ENCODE data around the gene MIF.
A peak's percentile ranks its signal among the peaks of the same experiment; 100 is the strongest.
"Not testable (repeated sequence)": the region's sequence is repeated elsewhere in the genome, so short reads cannot be mapped to it uniquely, and the experiment has no call there.

Gene MIF

DNA sequence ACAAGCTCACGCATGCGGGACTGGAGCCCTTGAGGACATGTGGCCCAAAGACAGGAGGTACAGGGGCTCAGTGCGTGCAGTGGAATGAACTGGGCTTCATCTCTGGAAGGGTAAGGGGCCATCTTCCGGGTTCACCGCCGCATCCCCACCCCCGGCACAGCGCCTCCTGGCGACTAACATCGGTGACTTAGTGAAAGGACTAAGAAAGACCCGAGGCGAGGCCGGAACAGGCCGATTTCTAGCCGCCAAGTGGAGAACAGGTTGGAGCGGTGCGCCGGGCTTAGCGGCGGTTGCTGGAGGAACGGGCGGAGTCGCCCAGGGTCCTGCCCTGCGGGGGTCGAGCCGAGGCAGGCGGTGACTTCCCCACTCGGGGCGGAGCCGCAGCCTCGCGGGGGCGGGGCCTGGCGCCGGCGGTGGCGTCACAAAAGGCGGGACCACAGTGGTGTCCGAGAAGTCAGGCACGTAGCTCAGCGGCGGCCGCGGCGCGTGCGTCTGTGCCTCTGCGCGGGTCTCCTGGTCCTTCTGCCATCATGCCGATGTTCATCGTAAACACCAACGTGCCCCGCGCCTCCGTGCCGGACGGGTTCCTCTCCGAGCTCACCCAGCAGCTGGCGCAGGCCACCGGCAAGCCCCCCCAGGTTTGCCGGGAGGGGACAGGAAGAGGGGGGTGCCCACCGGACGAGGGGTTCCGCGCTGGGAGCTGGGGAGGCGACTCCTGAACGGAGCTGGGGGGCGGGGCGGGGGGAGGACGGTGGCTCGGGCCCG, at the start of gene MIF:
Gene MIF (plus strand): TSS at position 439 of the 765 bp plus-strand sequence. CDS start 92 bp downstream, at position 531.
- DNase-seq (ENCODE audit: low read depth in 2 of 2): peak; percentile 87 to 96

DNA sequence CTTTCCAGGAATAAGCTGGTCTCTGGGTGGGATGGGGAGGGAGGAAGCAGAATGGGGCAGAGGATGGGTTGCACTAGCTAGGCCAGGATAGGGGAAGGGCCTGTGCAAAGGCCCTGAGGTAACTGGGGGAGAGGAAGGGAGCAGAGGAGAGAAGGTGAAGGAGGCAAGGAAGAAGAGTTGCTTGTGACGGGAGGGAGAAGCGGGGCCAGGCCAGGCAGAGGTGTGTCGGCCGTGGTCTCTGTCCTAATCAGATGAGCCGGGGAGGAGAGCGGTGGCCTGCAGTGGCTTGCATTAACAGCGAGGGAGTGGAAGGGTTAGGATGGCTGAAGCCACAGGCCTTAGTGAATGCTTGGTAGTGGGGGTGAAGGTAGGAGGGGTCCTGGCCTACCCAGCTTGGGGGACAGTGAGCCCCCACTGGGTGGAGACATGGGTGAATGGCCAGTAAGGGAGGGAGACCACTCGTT, 49.4 kb upstream of the MIF start:
- no peak for DNase-seq (ENCODE audit: low read depth in 2 of 2)

DNA sequence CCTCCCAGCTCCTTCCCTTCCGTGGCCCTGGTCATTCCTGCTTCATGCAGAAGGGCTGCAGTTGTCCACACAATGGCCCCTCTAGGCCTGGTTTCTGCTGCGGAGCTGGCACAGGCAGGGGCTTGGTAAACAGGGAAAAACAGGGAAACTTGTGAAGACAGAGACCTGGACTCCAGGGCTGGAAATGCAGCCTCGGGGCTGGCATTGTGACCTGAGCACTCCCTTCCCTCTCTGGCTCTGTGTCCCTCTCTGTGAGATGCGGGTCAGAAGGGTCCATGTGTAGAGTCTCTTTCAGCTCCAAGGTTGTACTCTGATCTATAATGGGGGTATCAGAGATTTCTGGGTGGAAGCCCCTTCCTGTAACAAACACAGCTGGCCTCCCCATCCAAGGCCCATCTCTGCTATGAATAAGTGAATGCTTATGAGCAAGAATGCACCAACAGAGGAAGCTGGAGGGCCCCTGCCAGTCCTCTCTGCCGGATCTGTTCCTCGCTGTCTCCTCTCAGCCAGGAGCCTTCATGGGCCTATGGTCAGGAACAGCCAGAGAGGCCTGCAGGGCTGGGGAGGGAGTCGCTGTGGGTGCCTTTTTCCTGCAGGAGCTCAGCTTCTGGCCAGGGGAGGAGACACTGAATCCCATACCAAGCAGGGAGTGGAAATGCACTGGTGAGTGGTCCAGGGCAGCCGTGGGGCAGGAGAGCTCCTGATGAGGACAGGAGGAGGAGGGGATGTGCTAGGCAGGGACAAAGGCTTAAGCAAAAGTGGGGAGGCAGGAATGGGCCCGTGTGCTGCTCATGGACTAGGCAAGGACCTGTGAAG, 48.7 kb upstream of the MIF start:
- DNase-seq (ENCODE audit: low read depth in 2 of 2): no peak

DNA sequence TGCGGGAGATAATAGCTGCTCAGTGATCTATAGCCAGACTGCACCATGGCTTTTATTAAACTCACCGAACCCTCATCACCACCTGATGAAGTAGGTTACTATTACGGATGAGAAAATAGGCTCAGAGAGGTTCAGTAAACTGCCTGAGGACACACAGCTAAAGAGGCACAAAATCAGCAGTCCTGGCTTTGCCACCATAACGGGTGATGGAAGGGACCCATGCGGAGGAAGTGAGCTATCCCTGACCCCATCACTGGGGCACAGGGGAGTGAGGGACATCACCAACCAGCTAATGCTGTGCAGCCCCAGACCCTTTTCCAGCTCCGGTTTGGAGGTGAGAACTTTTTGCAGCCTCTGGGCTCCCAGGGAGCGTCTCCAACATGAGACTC, 48.1 kb upstream of the MIF start:
- no peak for DNase-seq (ENCODE audit: low read depth in 2 of 2)

DNA sequence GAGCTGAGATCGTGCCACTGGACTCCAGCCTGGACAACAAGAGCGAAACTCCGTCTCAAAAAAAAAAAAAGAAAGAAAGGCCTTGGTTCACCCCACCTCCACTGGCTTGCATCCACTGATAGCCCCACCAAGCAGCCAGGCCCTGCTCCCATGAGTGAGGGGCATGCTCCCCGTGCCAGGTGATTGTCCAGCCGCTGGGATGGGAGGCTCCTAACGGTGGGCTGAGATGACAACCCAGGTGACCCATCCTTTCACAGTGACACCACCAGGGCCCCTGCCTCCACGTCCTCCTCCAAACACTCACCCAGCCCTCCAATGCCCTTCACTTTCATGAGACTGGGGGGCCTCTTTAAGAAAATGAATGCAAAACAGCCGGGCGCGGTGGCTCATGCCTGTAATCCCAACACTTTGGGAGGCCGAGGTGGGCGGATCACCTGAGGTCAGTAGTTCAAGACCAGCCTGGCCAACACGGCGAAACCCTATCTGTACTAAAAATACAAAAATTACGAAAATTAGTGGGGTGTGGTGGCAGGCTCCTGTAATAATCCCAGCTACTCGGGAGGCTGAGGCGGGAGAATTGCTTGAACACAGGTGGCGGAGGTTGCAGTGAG, 46.8 kb upstream of the MIF start:
- no peak for DNase-seq (ENCODE audit: low read depth in 2 of 2)

DNA sequence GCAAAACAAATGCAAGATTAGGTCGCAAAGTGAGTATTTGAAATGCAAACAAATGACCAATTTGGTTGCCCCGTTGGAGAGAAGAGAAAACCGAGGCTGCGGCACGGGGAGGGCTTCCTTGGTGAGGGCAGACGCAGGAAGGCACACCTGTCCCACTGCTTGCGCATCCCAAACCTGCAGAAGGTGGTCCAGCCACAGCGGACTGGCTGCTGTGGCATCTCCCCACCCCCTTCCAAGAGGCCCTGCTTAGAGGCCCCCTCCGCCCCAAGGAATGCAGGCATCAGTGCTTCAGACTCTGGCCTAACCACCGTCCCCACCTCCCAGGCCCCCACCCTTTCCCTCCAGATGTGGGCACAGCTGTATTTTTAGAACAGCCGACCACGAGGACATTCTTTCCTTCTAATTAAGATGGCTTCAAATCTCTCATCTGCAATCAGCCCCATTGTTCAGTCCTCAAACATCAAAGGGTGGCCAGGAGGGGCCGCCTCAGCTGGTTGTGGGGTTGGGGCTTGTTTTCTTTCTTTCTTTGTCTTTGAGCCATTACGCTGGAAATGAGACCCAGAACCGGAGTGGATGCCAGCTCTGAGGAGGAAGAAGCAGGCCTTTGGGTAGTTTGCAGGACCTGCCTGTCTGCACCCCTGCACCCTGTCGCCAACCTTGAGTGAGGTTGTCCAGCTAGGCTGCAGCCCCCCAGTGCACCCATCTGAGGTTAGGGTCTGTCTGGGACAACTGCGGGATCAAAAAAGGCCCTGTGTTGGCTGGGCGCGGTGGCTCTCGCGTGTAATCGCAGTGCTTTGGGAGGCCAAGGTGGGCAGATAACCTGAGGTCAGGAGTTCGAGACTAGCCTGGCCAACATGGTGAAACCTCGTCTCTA, 46.0 kb upstream of the MIF start:
- DNase-seq (ENCODE audit: low read depth in 2 of 2): no peak

DNA sequence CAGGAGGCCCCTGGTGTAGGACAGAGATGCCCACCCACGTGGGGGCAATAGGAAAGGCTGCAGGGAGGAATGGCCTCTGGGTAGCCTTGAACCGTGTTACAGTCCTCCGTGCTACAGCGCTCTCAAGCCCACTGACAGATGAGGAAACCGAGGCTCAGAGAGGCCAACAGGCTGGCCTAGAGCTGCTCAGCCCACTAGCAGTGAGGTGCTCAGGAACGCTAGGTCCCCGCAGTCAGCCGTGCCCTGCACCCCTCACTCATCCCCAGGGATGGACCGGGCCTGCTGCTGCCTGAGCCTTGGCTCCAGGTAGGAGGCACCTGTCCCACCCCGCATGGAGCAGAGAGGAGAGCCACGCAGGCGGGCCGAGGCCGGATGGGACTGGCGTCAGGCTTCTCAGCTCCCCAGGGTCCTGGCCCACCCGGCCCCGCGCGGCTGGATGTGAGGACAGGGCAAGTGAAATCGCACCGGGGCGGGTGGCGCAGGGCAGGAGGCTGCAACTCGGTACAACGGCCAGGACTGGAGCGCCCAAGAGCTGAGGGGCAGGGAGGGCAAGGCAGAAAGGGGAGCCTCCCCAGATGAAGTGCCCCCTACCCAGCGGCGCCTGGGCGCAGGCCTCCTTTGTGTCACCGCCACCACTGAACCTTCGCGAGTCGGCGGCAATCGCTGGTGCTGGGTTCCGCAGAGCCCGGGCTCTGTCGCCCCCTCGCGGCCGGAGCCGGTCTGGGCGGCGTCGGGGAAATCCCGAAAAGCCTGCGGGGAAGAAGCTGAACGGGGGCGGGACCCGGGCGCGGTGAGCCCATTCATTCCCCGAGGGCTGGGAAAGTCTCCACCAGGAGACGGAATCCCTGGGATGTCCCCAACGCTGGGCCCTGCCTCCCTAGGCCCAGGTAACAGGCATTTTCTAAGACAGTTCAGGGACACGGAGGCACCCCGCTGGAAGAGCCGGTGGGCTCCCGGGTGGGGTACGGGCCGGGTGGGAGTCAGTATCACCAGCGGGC, 44.9 kb upstream of the MIF start:
- DNase-seq (ENCODE audit: low read depth in 2 of 2): peak; percentile 72 to 86

DNA sequence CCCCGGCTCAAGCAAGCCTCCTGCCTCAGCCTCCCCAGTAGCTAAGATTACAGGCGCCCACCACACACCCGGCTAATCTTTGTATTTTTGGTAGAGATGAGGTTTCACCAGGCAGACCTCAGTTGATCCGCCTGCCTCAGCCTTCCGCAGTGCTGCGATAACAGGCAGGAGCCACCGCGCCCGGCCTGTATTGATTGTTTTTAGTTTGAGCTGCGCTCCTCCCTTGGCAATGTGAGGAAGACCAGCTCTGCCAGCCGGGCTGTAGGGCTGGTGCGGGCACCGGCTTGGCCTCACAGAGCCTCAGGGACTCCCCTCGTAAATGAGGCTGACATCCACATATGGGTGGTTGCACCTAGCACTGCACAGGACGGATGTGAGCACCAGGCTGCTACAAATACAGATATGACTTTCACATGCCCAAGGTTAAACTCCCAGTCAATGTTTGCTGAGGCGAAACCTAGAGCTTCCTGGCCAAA, 44.0 kb upstream of the MIF start:
- DNase-seq (ENCODE audit: low read depth in 2 of 2): no peak

DNA sequence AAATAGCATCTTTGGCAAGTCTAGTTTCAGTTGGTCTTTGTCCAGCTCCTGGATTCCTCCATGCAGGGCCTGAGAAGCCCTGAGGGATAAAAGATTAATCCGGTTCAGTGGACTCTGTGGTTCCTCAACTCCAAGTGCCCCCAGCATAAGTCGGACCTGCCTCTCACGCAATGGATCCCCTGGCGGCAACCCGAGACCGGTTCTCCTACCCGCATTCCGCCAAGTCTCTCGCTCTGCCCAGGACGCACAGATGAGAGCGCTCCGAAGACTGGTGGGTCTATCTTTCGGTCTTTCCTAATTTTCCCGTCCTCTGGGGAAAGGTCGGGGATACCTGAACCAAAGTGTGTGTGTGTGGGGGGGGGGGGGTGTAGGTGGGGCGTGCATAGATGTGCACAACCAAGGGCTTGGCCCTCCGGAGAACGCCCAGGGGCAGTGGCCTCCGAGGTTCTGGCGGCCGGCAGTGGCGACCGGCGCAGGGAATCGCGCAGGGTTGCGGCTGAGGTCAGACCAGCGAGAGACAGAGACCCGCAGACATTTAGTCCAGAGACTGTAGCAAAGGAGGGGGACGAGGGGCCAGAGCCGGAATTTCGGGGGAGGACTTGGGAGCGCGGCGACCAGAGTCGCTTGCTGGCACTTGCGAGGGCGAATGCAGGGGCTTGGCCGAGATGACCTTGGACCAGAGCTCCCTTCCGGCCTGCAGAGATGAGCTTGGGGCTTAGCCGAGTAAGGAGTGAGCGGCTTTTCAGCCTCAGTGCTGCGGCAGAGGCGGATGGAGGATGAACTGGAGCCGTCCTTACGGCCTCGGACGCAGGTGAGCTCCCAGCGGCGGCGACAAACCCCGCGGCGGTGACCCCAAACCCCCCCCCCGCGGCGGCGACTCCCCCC, 37.2 kb upstream of the MIF start:
- no peak for DNase-seq (ENCODE audit: low read depth in 2 of 2)

DNA sequence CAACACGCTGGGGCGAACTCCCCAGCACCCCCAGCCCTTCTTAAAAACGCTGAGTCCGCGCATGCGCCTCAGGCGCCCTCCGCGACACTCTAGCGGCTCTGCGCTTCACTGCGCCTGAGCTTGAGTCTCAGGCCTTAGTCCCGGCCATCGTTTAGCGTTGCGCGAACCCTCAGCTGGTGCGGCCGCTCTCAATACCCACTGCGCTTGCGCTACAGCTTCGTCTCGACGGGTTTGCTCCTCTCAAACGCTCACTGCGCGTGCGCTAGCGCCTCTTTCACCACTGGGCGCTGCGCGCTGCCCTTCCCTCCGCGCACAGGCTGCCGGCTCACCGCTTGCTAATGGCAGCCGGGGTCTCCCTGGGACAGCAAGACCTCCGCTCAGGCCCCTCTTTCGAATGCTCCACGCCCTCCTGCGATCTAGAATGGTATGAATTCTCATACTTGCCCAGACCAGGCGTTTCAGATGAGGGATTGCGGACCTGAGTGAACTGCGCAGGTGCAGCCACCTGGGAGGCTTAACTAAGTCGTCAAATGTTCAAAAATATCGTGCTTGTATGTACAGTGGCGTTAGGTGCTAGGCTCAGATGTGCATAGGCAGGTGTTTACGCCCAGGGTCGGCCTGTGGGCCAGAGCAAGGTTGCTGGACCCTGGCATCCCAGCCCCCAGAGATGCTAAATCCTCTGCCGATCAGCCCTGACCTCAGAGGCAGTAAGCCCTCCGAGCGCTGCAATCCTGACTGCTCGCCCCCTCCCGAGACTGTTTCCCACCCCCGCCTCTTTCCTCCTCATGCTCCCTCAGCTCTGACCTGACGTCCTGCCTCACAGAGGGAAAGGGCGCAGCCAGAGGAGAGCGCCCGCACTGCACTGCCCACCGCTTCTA, 36.3 kb upstream of the MIF start, which contains the start of gene SLC2A11:
Gene SLC2A11 (plus strand): TSS at position 270 of the 878 bp plus-strand sequence. CDS start 125 bp downstream, at position 395.
- peak; percentile 77 to 87 for DNase-seq (ENCODE audit: low read depth in 2 of 2)

DNA sequence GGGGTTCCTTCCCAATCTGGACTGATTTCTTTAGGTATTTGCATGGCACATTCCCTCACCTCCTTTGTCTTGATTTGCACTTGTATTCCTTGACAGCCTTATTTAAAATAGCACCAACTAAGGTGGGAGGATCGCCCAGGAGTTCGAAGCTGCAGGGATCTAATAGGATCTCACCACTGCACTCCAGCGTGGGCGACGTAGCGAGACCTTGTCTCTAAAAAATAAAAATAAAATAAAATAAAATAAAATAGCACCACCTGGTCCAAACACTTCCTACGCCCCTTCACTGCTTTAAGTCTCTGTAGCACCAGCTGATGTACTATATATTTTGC, 35.7 kb upstream of the MIF start:
- DNase-seq (ENCODE audit: low read depth in 2 of 2): no peak

DNA sequence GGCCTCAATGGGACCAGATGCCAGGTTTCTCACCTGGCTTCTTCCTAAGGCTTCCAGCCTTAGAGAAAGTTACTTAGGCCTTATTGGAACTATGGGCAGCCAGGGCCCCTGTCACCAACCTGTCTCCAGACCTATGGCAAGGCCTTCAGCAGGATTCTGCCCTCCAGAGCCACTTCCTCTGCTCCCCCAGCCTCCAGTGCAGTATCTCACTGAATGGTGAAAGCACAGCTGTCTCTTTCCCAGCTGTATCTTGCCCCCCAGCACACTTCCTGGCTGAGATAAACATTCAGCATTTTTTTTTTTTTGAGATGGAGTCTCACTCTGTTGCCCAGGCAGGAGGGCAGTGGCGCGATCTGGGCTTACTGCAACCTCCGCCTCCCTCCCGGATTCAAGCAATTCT, 35.0 kb upstream of the MIF start:
- no peak for DNase-seq (ENCODE audit: low read depth in 2 of 2)

DNA sequence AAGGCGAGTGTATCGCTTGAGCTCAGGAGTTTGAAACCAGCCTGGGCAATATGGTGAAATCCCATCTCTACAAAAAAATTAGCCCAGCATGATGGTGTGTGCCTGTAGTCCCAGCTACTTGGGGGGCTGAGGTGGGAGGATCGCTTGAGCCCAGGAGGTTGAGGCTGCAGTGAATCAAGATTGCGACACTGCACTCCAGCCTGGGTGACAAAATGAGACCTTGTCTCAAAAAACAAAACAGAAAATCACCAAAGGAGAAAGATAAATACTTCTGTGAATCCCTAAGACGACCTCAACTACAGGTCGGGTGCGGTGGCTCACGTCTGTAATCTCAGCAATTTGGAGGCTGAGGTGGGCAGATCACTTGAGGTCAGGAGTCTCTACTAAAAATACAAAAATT, 34.0 kb upstream of the MIF start:
- not testable (repeated sequence) for DNase-seq (ENCODE audit: low read depth in 2 of 2)

DNA sequence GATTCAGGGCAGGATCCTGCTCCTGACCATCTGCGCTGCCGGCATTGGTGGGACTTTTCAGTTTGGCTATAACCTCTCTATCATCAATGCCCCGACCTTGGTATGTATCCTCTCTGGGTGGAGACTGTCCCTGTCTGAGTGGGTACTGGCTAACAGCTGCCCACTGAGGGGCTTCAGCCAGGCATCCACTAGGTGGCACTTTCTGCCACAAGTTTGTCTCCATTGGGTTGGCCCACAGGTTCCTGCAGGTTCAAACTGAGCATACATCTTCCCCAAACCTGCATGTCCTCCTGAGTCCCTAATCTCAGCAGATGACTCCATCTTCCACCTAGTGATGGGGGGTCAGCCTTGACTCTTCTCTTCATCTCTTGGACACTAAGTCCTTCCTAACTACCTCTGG, 32.1 kb upstream of the MIF start:
- no peak for DNase-seq (ENCODE audit: low read depth in 2 of 2)

DNA sequence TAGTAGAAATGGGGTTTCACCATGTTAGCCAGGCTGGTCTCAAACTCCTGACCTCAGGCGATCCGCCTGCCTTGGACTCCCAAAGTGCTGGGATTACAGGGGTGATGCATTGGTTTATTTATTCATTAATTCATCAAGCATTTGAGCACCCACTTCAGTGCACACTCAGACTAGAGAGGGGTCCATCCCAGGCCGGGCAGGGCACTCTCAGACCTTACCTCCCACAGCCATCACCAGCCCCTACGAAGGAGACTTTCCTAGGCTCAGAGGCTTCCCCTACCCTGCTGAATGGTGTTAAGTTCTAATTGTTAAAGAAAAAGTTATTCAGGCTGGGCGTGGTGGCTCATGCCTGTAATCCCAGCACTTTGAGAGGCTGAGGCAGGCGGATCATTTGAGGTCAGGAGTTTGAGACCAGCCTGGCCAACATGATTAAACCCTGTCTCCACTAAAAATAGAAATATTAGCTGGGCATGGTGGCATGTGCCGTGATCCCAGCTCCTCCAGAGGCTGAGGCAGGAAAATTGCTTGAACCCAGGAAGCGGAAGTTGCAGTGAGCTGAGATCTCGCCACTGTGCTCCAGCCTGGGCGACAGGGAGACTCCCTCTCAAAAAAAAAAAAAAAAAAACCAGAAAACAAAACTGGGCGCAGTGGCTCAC, 29.6 kb upstream of the MIF start:
- DNase-seq (ENCODE audit: low read depth in 2 of 2): not testable (repeated sequence)

DNA sequence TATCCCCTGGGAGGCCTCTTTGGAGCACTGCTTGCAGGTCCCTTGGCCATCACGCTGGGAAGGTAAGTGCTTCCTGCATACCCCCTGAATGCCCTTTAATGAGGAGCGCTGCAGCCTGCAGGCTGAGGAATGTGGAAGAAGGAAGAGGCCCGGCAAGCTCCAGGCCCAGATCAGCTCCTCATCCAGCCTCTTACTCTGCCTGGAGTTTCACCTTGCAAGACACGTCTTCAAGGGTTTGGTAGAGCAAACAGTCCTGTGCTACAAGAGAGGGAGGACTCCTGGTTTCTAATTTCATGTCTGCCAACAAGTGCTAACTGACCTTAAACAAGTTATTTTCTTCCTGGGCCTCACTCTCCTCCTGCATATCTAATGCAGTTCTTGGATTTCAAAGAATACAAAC, 25.6 kb upstream of the MIF start:
- DNase-seq (ENCODE audit: low read depth in 2 of 2): no peak

DNA sequence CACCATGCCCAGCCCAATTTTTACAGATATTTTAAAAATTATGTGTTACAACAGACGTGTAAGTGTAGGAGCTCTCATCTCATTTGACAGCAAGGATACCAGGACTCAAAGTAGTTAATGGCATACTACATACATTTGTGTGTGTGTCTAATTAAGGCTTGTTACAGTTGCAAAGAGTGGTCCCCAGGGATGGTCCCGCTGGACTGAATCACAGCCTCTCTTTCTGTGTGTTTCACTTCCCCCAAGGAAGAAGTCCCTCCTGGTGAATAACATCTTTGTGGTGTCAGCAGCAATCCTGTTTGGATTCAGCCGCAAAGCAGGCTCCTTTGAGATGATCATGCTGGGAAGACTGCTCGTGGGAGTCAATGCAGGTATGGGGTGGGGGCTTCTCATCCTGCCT, 19.3 kb upstream of the MIF start:
- DNase-seq (ENCODE audit: low read depth in 2 of 2): no peak

DNA sequence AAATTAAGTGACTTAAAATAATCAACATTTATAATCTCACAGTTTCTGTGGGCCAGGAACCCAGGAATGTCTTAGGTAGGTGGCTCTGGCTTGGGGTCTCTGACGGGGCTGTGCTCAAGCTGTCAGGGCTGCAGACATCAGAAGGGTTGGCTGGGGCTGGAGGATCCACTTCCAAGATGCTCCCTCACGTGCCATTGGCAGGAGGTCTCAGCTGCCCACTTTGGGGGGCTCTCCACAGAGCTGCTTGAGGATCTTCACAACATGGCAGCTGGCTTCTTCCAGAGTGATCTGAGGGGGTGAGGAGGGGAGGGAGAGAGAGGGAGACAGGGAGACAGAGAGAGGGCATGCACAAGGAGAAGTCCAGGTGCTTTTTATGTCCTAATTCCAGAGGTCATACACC, 18.4 kb upstream of the MIF start:
- DNase-seq (ENCODE audit: low read depth in 2 of 2): no peak
